HG03064 (cell line): ENCODE measurements around the gene DRD1.
"Not testable (repeated sequence)": the region's sequence is repeated elsewhere in the genome, so short reads cannot be mapped to it uniquely, and the experiment has no call there.

Experiments used
- ATAC-seq: cut with Tn5 transposase; IDR thresholded peaks from one replicate; pipeline ENCODE4 v1.9.1; 2021; ENCODE audit warnings: low read depth; ENCODE audit not compliant: unreplicated experiment

The DRD1 gene

DNA sequence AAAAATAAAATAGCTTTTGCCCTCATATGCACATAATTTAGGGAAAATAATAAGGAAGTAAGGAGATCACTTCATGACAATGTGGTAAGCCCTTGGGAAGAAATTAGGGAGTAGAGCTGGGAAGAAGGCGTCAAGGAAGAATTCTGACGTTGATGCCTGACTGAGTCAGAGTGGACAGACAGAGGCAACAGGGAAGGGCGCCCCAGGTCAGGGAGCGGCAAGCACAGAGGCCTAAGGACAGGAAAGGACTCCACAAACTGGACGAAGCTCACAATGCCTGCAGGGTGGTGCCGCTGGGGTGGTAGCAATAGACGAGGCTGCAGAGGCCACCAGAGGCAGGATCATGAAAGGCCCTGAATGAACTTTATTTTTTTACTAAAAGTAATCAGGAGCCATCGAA, 7.6 kb downstream of the DRD1 start:
- ATAC-seq: no peak

DNA sequence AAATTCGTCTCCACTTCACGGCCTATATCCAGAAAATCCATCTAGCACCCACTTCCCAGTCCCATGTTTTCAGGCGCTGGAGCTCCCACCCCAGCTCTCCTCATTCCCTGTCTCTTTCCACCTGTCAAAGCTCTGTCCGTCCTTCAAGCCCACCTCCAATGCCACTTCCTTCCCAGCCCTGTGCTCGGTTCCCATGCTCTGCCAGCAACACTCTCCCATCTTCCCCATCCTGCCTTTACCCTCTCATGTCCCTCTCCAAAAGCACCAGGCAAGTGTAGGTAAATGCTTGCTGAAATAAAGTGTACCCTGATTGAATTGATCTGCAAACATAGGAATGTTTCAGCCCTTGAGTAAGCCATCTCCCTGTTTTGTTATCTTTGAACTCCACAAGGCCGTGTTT, 9.2 kb downstream of the DRD1 start:
- no peak for ATAC-seq

DNA sequence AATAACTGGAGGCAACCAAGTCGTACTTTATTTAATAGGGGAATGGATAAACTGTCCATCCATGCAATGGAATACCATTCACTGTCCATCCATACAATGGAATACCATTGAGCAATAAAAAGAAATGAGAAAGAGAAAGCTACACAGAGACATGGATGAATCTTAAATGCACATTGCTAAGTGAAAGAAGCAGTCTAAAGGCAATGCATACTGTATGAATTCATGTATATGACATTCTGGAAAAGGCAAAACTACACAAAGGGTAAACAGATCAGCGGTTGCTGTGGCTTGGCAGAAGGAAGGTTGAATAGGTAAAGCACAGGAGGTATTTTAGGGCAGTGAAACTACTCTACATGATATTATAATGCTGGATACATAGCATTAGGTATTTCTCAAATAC, 16.2 kb downstream of the DRD1 start:
- no peak for ATAC-seq

DNA sequence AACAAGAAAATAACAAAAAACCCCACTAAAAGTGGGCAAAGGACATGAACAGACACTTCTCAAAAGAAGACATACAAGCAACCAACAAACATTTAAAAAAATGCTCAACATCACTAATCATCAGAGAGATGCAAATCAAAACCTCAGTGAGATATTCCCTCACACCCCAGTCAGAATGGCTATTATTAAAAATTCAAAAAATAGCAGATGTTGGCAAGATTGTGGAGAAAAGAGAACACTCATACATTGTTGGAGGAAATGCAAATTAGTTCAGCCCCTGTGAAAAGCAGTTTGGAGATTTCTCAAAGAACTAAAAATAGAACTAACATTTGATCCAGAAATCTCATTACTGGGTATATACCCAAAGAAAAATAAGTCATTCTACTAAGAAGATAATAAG, 19.4 kb downstream of the DRD1 start:
- ATAC-seq: not testable (repeated sequence)

DNA sequence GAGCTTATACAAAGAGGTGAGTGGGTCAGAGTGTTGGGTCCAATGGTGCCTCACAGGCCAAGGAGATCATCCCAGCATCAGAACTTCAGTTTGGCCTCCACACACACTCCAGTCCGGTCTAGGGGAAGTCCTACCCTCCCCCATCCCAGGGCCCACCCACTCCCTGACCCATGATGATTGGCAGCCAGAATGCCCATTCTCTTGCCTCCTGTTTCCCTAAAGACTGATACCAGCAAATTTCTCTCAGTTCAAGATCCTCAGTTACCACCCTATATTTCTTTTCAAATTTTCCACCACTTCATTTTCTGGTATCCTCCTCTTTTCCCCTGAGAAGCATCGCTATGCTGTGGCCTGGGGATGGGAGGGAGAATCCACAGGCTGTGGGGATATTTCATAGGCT, 21.9 kb downstream of the DRD1 start:
- ATAC-seq: no peak

DNA sequence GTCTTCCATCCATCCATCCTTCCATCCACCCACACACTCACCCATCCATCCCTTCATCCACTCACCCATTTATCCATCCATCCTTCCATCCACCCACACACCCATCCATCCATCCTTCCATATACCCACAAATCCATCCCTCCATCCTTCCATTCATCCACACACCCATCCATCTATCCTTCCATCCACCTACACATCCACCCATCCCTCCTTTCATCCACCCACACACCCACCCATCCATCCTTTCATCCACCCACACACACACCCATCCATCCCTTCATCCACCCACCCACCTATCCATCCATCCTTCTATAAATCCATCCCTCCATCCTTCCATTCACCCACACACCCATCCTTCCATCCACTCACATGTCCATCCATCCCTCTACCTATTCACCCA, 23.6 kb downstream of the DRD1 start:
- ATAC-seq: no peak

DNA sequence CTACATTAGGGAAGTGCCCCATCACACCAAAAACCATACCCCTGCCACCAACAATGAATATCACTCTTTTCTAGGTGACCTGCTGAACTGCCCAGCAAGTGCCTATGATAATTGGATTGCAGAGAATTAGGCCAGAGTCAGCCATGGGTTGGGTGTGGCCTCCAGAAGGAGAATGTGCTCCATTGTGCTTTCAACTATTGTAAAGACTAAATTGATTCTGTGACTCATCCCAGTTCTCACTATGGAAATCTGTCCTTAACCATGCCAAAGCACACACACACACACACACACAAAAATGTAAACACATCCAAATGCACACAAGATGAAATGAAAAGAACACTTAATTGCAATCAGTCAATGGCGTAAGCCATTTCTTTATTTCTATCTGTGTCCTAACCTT, 25.7 kb downstream of the DRD1 start:
- no peak for ATAC-seq

DNA sequence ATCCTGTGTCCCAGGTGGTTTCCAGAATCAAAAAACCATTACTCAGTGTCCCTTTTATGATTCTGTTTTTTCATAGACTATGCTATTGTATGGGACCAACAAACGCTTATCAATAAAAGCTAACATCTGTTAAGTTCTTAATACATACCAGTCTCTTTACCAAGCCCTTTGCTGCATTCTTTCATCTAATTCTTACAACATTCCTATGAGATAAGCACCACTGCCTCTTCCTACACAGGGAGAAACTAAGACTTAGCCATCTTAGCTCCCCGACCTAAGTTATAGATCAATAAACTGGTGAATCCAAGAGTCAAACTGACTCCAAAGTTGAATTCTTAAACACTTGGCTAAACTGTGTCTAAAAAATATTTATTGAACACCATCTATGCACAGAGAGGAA, 26.6 kb downstream of the DRD1 start:
- no peak for ATAC-seq

DNA sequence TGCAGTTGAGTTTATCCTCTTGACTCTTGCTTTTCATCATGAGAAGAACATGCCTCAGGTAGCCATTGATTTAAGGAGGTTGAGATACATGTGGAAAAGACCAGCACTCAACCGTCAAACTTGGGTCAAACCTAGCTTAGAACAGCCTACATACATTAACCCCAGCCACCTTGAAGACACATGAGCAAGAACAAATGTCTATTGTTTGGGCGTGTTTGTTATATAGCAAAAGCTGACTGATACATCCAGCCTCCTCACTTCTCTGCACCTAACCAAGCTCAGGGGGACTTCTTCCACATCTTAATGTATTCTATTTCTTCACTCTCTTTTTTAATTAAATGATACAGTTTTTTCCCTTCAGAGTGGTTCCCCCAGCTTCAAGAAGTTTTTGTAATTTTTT, 28.7 kb downstream of the DRD1 start:
- no peak for ATAC-seq

DNA sequence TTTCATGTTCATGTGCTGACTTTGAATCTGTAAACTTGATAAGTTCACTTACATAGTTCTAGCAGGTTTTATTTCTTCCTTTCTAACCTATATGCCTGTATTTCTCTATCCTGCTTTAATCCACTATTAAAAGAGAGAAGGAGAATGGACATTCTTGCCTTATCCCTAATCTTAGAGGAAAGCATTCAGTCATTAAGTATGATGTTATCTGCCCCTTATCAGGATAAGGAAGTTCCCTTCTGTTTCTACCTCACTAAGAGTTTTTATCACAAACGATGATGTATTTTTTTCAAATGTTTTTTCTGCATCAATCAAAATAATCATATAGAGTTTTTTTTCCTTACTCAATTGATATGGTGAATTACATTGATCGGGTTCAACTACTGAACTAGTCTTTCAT, 33.1 kb downstream of the DRD1 start:
- no peak for ATAC-seq

DNA sequence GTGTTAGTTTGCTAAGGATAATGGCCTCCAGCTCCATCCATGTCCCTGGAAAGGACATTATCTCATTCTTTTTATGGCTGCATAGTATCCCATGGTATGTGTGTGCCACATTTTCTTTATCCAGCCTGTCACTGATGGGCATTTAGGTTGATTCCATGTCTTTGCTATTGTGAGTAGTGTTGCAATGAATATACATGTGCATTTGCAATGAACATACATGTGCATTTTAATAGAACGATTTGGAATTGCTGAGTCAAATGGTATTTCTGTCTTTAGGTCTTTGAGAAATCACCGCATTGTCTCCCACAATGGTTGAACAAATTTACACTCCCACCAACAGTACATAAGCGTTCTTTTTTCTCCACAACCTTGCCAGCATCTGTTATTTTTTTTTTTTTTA, 37.7 kb downstream of the DRD1 start:
- ATAC-seq: no peak

DNA sequence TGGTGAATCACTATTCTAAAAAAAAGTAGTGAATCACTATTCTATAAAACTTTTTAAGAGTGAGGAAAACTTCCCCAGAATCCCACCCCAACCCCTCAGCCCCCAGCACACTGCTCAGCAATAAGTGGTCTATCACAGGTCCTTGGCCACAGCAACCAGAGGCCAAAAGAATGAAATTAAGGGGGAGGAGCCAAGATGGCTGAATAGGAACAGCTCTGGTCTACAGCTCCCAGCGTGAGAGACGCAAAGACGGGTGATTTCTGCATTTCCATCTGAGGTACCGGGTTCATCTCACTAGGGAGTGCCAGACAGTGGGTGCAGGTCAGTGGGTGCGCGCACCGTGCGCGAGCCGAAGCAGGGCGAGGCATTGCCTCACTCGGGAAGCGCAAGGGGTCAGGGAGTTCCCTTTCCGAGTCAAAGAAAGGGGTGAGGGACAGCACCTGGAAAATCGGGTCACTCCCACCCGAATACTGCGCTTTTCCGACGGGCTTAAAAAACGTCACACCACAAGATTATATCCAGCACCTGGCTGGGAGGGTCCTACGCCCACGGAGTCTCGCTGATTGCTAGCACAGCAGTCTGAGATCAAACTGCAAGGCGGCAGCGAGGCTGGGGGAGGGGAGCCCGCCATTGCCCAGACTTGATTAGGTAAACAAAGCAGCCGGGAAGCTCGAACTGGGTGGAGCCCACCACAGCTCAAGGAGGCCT, 46.2 kb downstream of the DRD1 start:
- ATAC-seq: not testable (repeated sequence)

DNA sequence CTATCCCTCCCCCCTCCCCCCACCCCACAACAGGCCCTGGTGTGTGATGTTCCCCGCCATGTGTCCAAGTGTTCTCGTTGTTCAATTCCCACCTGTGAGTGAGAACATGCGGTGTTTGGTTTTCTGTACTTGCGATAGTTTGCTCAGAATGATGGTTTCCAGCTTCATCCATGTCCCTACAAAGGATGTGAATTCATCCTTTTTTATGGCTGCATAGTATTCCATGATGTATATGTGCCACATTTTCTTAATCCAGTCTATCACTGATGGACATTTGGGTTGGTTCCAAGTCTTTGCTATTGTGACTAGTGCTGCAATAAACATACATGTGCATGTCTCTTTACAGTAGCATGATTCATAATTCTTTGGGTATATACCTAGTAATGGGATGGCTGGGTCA, 48.6 kb downstream of the DRD1 start:
- not testable (repeated sequence) for ATAC-seq

DNA sequence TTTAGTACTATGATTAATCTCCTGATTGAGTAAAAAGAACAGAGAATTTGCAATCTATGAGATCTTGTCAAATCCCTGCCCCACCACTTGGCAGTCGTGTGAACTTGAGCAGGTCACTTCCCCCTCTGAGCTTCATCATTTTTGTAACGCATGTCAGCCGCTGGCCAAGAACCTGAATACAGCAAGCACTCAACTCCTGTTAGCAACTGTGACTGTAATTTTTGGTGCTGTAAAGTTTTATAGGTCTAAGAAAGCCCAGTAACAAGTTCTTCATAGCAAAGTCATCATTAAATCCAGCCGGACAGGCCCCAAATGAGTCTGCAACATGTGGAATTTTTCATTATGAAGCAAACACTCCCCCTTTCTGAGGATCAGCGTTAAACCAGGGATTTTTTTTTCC, 49.4 kb downstream of the DRD1 start:
- ATAC-seq: no peak

DNA sequence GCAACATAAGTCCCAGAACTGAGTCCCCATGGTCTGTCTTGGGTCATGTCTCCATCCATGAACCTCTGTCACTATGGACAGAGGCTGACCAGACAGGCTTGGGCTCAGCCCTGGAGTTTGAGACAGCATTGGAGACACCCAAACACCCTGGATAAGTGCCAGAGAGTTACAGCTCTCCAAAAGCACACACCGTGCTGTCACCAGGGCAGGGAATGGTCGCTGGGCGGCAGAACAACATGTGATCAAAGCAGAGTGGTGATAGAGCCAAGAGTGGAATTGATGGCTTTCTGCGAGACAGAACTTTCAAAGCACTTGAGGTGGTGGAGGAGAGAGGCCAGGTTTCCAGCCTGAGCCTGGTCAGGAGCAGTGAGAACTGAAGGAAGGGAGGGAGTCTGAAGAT, 50.1 kb downstream of the DRD1 start:
- no peak for ATAC-seq

DNA sequence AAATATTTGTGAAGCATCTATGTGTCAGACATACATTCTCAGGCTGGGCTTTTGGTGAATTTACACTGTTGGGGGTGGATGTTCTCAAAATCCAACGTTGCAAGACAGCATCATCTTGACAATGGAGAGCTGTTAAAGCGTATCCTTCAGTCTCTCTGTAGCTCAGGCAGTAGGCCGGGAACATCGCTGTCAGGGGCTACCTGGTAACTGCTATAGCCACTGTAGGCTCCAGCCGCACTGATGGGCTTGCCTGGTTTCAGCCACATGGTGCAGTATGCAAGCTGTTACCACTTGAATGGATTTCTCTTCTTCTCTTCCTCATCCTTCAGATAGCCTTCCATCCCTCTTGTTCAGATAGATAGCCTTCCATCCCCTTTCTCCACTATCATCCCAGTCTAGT, 51.7 kb downstream of the DRD1 start:
- ATAC-seq: no peak

DNA sequence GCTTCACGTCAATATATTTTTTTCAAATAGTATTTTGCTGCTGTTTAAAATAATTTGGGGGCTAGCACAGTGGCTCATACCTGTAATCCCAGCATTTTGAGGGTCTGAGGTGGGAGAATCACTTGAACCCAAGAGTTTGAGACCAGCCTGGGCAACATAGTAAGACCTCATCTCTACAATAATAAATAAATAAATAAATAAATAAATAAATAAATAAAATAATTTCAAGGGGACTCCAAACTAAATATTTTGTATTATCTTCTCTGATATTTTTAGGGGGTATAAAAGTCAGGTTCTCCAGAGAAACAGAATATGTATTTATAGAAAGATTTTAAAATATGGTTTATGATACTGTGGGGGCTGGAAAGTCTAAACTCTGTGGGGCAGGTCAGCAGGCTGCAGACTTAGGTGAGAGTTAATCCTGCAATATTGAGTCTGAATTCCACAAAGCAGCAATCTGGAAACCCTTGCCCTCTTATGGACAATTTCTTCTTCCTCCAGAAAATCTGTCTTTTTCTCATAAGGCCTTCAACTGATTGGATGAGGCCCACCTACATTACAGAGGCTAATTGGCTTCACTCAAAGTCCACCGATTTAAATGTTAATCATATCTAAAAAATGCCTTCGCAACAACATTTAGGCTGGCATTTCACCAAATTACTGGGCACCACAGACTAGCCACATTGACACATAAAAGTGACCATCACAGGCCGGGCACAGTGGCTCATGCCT, 53.5 kb downstream of the DRD1 start:
- ATAC-seq: no peak
